Dermis blood vessel endothelial cell (primary cell): Measurements from ENCODE around the gene STXBP1. TPM values are rescaled to one million over a fixed set of nuclear protein-coding genes. Genes with fewer than 3 reads are reported as not detected.
A peak's percentile ranks its signal among the peaks of the same experiment; 100 is the strongest.
"Not testable (repeated sequence)": the region's sequence is repeated elsewhere in the genome, so short reads cannot be mapped to it uniquely, and the experiment has no call there.

Experiments
- DNase-seq: peaks from one replicate; pipeline ENCODE4 v3.0.0; 2010
- total RNA-seq: library from RNA; depleted of rRNA; stranded (reverse); fragments of >200 nt; gene quantifications from 2 replicates; pipeline ENCODE4 v1.2.3, GENCODE V29; 2014

STXBP1 gene
- total RNA-seq = 24.7 and 34.0 TPM in 2 replicates

- peak; percentile 87 for DNase-seq
Observed at GRCh38 chr9:127611899-127612790, at the start of gene STXBP1. STXBP1 (plus strand) TSS chr9:127612277; CDS start chr9:127612404, 127 bp downstream.

DNA sequence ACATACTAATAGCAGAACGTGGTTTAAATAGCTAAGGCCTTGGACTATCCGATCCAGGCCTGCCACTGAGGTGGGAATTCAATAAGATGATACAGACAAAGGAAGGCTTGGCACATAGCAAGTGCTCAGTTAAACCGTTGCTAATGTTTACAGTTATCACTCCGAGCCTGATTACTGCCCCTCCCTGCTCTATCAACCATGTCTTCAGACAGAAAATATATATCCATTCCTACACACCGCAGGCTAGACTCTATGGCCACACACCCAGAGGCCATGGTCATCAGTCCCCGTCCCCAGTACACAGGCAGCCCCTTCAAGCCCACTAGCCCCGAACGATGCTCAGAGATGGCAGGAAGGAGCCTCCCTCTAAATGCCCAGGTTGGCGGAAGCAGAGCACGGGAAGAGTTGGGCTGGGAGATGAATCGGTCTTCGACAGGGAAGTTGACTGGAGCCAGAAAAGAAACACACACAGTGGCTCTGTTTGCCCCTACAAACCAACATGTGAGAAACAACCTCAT is 49.7 kb upstream of the STXBP1 start:
- DNase-seq = no peak

DNA sequence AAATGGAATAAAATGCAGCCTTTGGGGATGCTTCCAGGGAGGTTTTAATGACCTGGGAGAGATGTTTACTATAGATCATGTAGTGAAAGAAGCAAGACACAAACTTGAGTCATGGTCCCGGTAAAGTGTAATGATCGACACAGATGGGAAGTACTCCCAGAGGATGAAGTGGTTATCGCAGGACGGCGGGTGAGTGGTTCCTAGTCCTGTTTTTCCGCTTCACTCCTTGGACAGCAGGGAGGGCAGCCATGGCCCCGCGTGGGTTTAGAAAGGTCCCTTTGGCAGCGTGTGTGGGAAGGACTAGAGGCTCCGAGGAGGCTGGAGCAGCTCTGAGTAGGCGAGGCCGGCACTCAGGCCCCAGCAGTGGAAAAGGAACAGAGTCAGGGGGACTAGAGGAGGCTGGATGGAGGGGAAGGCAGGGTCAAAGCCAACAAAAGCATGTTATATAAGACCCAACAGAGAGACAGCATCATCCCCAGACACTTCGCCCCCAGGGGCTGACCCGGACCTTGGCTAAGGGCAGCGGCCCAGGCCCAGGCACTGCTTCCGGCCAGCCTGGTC is 49.2 kb upstream of the STXBP1 start:
- peak; percentile 79 for DNase-seq

DNA sequence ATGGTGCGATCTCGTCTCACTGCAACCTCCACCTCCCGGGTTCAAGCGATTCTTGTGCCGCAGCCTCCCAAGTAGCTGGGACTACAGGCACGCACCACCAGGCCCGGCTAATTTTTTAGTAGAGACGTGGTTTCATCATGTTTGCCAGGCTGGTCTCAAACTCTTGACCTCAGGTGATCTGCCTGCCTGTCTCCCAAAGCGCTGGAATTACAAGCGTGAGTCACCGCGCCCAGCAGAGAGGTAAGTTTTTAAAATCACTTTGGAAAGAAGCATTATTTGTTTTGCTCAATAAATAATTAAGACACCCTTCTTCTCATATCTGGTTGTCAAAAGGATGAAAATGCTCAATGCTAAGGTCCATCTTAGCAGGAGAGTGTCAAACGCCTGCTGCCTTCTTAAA is 48.5 kb upstream of the STXBP1 start:
- DNase-seq = no peak

DNA sequence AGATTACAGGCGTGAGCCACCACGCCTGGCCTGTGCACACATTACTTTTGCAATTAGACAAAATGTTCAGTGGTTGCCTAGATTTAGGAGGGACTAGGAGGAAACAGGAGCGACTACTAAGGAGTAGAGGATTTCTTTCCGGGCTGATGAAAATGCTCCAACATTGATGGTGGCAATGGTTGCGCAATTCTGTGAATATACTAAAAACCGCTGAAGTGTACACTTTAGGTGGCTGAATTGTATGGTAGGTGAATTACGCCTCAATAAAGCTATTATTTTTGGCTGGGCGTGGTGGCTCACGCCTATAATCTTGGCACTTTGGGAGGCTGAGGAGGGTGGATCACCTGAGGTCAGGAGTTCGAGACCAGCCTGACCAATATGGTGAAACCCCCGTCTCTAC is 46.8 kb upstream of the STXBP1 start:
- DNase-seq = no peak

DNA sequence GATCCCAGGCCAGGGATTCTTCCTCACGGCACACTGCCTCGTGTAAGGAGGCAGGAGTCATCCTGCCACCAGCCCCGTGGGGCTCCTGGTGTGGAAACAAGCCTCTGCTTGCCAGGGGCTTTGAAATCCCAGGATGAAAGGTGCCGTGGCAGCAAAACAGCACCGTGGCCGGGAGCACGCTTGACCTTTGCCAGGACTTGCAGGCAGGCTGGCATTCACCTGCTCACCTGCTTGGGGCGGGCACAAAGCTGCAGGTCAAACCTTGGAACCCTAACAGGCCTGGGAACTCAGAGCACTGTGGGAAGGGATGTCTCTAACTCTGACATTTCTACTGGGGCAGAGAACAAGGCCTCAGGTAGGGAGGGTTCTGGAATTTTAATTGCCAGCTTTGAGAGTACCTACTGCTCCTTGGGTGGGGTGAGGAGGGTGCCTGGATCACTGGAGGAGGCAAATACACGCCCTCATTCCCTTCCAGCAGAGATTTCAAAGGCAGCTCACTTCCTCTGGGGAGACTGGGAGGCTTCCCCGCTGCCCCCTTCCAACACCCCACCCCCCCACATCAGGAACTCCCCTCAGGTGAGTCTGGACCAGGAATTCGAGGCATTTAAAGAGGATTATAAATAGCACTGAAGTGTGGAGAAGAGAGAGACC is 45.6 kb upstream of the STXBP1 start:
- DNase-seq = no peak

DNA sequence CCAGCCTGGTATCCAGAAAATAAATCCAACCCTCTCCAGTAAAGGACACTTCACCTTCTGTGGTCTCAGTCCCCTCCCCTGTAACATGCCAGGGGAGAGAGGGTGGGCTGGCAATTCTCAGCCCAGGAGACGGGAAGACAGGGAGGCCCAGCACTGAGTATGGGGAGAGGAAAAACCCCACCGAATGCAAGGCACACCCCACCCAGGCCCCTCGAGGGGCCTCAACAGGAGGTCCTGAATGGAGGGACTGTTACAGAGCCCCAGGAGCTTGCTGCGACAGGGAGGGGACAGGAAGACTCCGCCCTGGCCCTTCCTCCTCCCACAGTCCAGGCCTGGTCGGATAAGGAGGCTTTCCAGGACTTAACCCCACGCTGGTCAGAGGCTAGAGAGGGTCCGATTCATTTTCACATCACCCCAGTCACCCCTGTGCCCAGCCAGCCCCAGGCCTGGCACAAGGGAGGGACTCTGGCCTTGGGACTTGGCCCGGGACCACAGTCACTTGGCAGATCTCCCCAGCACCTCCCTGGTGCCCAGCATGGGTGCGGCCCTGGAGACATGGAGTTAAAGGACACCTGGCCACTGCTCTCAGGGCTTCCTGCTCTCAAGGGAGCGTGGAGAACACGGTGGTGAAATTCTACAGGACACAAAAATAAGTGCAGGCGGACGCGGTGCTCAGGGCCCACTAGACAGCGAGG is 44.9 kb upstream of the STXBP1 start:
- DNase-seq = peak; percentile 53

DNA sequence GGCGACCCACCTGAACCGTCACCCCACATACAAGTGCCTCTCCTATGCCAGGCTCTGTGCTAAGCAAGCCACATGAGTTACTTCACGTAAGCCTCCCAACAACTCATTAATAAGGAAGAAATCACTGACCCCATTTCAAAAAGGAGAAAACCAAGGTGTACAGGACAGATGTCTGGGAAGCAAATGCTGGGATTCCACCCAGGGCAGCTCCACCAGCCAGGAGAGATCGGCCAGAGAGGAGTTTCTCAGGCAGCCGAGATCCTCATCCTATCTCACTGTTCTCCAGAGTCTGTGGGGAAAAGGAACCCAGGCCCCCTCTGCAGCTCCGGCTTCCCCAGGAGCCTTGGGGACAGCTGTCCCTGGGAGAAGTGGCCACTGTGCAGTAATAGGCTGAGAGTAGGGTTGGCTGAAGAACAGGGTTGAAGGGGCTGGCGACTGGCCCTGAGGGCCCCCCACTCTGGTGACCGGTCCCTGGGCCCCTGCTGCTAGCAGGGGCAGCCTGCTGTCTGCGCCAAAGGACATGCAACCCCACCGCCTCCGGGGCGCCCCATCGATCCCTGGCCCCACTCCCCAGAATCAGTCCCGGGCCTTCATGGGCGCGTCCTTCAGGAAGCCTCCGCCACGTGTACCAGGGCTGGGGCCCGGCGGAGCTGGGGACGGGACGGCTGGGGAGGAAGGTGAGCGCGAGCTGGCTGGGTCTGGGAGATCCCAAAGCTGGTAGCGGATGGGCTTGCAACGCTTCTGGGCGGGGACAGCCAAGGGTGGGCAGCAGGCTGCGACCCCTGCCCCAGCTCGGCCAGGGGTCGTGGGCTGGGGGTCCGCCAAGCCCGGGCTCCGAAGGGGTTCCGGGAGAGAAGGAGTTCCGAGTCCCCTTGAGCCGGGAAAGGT is 44.1 kb upstream of the STXBP1 start:
- DNase-seq = no peak

DNA sequence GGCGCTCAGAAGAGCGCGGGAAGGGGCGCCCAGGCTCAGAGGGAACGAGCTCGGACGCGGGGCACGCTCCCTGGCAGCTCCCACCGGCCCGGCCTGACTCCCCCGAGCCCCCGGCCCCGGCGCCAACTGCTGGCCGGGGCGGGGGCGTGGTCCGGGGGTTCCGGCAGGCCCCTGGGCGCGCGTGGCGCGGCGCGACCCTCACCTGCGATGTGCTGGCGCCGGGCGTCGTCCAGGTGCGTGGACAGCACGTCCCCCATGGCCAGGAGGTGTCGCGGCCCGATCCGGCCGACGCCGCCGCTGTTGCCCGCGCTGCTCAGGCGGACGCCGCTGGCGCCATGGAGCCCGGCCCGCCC is 43.5 kb upstream of the STXBP1 start:
- no peak for DNase-seq

DNA sequence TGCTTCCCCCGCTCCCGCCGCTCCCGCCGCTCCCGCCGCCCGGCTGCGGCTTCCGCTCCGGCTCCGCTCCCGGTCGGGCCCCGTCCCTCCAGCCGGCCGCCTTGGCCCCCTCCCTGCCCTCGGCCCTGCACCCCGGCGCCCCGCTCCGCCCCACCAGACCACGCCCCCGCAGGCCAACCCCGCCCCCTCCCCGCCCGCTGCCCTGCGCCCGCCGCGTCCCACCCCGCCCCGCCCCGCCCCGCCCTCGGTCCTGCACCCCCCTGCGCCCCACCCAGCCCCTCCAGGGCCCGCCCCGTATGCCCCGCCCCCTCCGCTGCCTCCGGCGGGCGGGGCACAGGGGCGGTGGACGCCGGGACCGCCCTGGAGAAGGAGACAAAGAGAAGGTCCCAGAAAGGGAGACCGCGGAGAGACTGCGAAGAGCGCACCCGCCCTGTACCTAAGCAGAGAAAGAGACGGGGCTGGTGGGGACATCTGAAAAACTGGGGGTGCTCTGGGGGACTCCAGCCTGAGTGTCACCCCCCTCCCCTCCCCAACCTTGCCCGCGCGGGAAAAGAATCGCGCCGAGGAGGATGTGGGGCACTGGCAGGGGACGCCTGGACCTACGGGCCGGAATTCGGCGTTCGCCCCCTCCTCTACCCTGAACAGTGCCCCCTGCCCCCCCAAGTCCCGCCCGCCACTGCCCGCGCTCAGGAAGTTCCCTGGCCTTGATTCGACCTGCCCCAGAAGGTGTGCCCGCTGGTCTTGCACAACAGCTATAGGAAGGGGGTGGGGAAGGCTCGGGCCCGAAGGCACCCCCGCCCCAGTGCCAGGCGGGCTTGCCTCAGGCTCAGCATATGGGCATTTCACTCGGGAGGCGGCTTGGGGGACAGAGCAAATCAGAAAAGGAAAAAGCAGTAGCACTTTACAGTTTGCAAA is 42.8 kb upstream of the STXBP1 start:
- DNase-seq = peak; percentile 81

DNA sequence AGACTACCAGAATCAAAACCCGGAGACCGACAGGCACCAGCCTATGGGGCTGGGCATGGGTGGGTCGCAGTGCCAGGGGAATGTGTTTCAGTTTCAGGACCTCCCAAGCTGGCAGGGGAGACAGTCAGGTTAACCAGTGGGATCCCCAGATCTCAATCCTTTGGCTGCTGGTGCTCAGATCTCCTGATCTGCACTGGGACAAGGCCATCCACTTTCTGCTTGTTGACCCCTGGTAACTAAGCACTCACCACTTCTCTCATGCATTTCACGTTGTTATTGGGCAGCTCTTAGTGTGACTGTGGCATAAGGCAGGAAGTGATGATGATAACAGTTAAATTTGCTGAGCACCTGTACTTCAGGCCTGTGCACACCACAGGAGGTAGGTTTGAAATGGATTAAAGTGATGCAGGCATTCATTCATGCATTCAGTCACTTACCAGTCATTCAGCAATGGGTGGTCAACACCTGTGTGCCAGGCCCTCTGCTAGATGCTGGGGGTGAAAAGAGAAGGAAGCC is 42.1 kb upstream of the STXBP1 start:
- peak; percentile 59 for DNase-seq

- no peak for DNase-seq
Observed at GRCh38 chr9:127570533-127571111, 41.5 kb upstream of the STXBP1 start.

GRCh38 chr9:127571971-127572370 is 40.1 kb upstream of the STXBP1 start:
- DNase-seq = no peak

- DNase-seq = peak; percentile 47
Observed at GRCh38 chr9:127572961-127573721, 38.9 kb upstream of the STXBP1 start.

GRCh38 chr9:127574072-127574993 is 37.7 kb upstream of the STXBP1 start:
- DNase-seq = peak; percentile 42

DNA sequence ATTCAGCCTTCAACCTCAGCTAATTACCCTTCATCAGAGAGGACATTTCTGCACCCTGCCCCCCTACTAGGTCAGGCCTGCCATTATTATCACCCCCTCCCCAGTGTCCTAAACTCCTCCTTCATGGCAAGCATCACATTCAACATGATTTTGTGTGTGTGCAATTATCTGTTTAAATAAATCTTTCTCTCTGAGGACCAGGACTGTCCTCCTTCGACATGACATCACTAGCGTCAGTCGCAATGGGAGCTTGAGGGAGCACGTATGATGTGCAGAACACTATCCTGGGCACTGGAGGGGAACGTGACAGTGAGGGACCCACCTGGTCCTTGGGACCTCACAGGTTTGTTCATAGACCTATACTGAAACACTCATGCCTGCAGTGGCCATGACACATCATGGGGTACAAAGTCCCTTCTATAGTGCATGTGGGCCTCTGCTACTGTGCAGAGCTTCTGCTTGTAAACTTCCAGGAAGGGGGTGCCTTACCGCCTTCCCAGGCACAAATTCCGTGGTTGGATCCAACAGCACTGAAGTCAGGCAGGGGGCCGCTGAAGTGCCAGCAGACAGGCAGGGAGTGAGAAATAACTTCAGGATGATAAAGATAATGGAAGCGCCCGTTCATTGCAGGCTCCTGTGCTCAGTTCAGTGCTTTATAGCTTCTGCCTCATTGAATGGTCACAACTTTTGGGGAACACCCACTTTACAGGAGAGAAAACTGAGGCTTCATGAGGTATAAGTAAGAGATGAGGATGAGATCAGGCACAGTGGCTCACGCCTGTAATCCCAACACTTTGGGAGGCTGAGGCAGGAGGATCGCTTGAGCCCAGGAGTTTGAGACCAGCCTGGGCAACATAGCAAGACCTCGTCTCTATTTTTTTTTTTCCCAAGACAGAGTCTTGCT is 36.0 kb upstream of the STXBP1 start:
- no peak for DNase-seq

GRCh38 chr9:127577194-127577593 is 34.9 kb upstream of the STXBP1 start:
- not testable (repeated sequence) for DNase-seq
